K562 (cell line): ENCODE data around the gene CHN2. TPM values are rescaled to one million over a fixed set of nuclear protein-coding genes. Genes with fewer than 3 reads are reported as not detected.

Source experiments
- ATAC-seq: fragments of 200-7000 bp; cut with Tn5 transposase; 3 replicates; pipeline ENCODE4 v1.9.1; 2020; ENCODE audit warnings: moderate library complexity
- BruUV-seq: library from RNA; stranded (reverse); fragments of 400-500 nt; replicated peaks from 2 replicates; lab custom pipeline; 2021; lab: Mats Ljungman, UMichigan
- CTCF ChIA-PET: fragments of 300-600 bp; formaldehyde crosslinking; extraction: SDS; loops from one replicate; lab custom pipeline; 2021; ENCODE audit warnings: low intra/inter-chr PET ratio; lab: Yijun Ruan, JAX
- POLR2A ChIA-PET: fragments of 300-600, 350-650 bp; sonication (Branson Sonifier 250); formaldehyde crosslinking; extraction: SDS; loops from one replicate; lab custom pipeline; 2021; ENCODE audit warnings: antibody characterized with exemption, inconsistent platforms; lab: Yijun Ruan, JAX
- DNase-seq, 4 experiments: peaks; one replicate each; pipeline versions ENCODE4 v3.0.0 to v3.0.0-alpha.2; 2011 to 2018; ENCODE audit warnings: low spot score in 3 of 4, mixed read lengths in 3 of 4; ENCODE audit errors: extremely low read depth in 1 of 4
- FAIRE-seq: peaks from 2 replicates; lab custom pipeline; 2011; peaks lifted over from hg19 to GRCh38; lab: Jason Lieb, UNC
- H2AFZ ChIP-seq: 2 replicates; pipeline ENCODE4 v1.6.0; 2011; ENCODE audit warnings: low read depth, low read length, control low read depth, inconsistent platforms
- H3K27ac ChIP-seq: fragments of 200-600 bp; 3 replicates; pipeline ENCODE4 v1.8.0; 2011; ENCODE audit warnings: low read depth, mild to moderate bottlenecking, control low read depth, inconsistent platforms, low read length, moderate library complexity, mixed read lengths; ENCODE audit errors: extremely low read depth
- H3K27me3 ChIP-seq, 2 experiments: fragments of 300-600 bp in 1 of 2; 2 replicates in 1 of 2; 3 replicates in 1 of 2; pipeline versions ENCODE4 v1.6.0 to v1.8.0; 2011; ENCODE audit warnings: inconsistent platforms in 2 of 2, low read length in 2 of 2, mild to moderate bottlenecking in 1 of 2, mixed read lengths in 1 of 2, moderate library complexity in 1 of 2; ENCODE audit not compliant: control insufficient read depth in 2 of 2, insufficient read depth in 2 of 2
- H3K36me3 ChIP-seq: fragments of 300-600 bp; 3 replicates; pipeline ENCODE4 v1.8.0; 2011; ENCODE audit warnings: mild to moderate bottlenecking, low read length, inconsistent platforms; ENCODE audit not compliant: control insufficient read depth, insufficient read depth
- H3K4me1 ChIP-seq, 2 experiments: fragments of 200-600 bp in 1 of 2; replicated peaks in 1 of 2; 2 replicates in 1 of 2; 3 replicates in 1 of 2; pipeline versions ENCODE4 v1.5.1 to v1.8.0; 2011; ENCODE audit warnings: inconsistent platforms in 2 of 2, low read length in 2 of 2, mild to moderate bottlenecking in 1 of 2, mixed read lengths in 1 of 2, moderate library complexity in 1 of 2; ENCODE audit not compliant: control insufficient read depth in 2 of 2, insufficient read depth in 2 of 2
- H3K4me2 ChIP-seq: 2 replicates; pipeline ENCODE4 v1.6.1; 2011; ENCODE audit warnings: low read length, control low read depth, inconsistent platforms, mixed read lengths; ENCODE audit not compliant: insufficient read depth
- H3K4me3 ChIP-seq: fragments of 200-600 bp; sonication (generic), shearing (Covaris generic); 2 replicates; pipeline ENCODE4 v1.5.1; 2016; ENCODE audit warnings: control low read depth, inconsistent platforms
- H3K79me2 ChIP-seq: fragments of 200-600 bp; 3 replicates; pipeline ENCODE4 v1.8.0; 2011; ENCODE audit warnings: low read length, inconsistent platforms; ENCODE audit not compliant: control insufficient read depth, insufficient read depth
- H3K9ac ChIP-seq, 2 experiments: 2 replicates each; pipeline versions ENCODE4 v1.6.0 to v1.6.1; 2011; ENCODE audit warnings: low read depth in 2 of 2, low read length in 2 of 2, control low read depth in 1 of 2, inconsistent platforms in 1 of 2, mild to moderate bottlenecking in 1 of 2, mixed read lengths in 1 of 2; ENCODE audit not compliant: insufficient read depth in 1 of 2
- H3K9me1 ChIP-seq: one replicate; pipeline ENCODE4 v1.6.0; 2011; ENCODE audit warnings: inconsistent platforms, mild to moderate bottlenecking, low read length, moderate library complexity; ENCODE audit not compliant: control insufficient read depth, insufficient read depth
- H3K9me3 ChIP-seq: replicated peaks from 2 replicates; pipeline ENCODE4 v1.5.1; 2011; ENCODE audit warnings: low read depth, low read length, inconsistent platforms; ENCODE audit not compliant: control insufficient read depth, insufficient read depth
- H4K20me1 ChIP-seq: replicated peaks from 2 replicates; pipeline ENCODE4 v1.6.1; 2011; ENCODE audit warnings: low read length, inconsistent platforms, mixed read lengths; ENCODE audit not compliant: control insufficient read depth, insufficient read depth
- ETS2 ChIP-seq: IDR thresholded peaks from 2 replicates; pipeline ENCODE4 v1.6.1; 2016; ENCODE audit warnings: borderline replicate concordance, missing genetic modification characterization, mild to moderate bottlenecking, moderate library complexity, missing compliant biosample characterization; ENCODE audit not compliant: poor library complexity, severe bottlenecking
- FIP1L1 ChIP-seq: fragments of 200-400 bp; formaldehyde crosslinking; IDR thresholded peaks from 2 replicates; pipeline ENCODE4 v1.6.1; 2018; ENCODE audit warnings: mild to moderate bottlenecking, low read depth, low read length; ENCODE audit not compliant: poor library complexity, severe bottlenecking
- GATA2 ChIP-seq: sonication (generic); formaldehyde crosslinking; IDR thresholded peaks from 2 replicates; pipeline ENCODE4 v1.4.0; 2020; ENCODE audit warnings: mild to moderate bottlenecking, missing genetic modification reagents
- HIVEP1 ChIP-seq: fragments of 250-450 bp; sonication (Bioruptor Pico); IDR thresholded peaks from 2 replicates; pipeline ENCODE4 v1.4.0; 2020; ENCODE audit warnings: mild to moderate bottlenecking
- NFIX ChIP-seq: fragments of 250-450 bp; sonication (Bioruptor Pico); IDR thresholded peaks from 2 replicates; pipeline ENCODE4 v1.4.0; 2020; ENCODE audit warnings: low read depth, mild to moderate bottlenecking, moderate library complexity
- PCBP1 ChIP-seq: fragments of 200-400 bp; formaldehyde crosslinking; IDR thresholded peaks from 2 replicates; pipeline ENCODE4 v1.6.1; 2018; ENCODE audit warnings: mild to moderate bottlenecking, low read depth, low read length; ENCODE audit not compliant: poor library complexity, severe bottlenecking
- U2AF1 ChIP-seq: fragments of 200-400 bp; formaldehyde crosslinking; optimal IDR thresholded peaks from 2 replicates; pipeline ENCODE3; 2017; ENCODE audit warnings: mild to moderate bottlenecking, low read depth, low read length, moderate library complexity
- ZFP36 ChIP-seq: fragments of 150-350 bp; IDR thresholded peaks from 2 replicates; pipeline ENCODE4 v1.6.1; 2018; ENCODE audit warnings: low read length, low read depth; ENCODE audit not compliant: partially characterized antibody
- ZKSCAN8 ChIP-seq: fragments of 200-800 bp; sonication (Bioruptor generic); IDR thresholded peaks from 2 replicates; pipeline ENCODE4 v1.6.1; 2016; ENCODE audit warnings: missing genetic modification characterization, missing compliant biosample characterization
- ZNF12 ChIP-seq: sonication (generic); formaldehyde crosslinking; IDR thresholded peaks from 2 replicates; pipeline ENCODE4 v1.4.0; 2020; ENCODE audit warnings: mild to moderate bottlenecking, missing genetic modification reagents
- ZNF217 ChIP-seq: sonication (generic); formaldehyde crosslinking; IDR thresholded peaks from 2 replicates; pipeline ENCODE4 v1.8.0; 2022; ENCODE audit warnings: mild to moderate bottlenecking, missing genetic modification reagents
- ZNF347 ChIP-seq: fragments of 450-650 bp; formaldehyde crosslinking; IDR thresholded peaks from 2 replicates; pipeline ENCODE4 v1.4.0; 2020; ENCODE audit warnings: low read depth, mild to moderate bottlenecking, moderate library complexity
- ZNF766 ChIP-seq: fragments of 200-800 bp; sonication (Bioruptor generic); conservative IDR thresholded peaks from 2 replicates; pipeline ENCODE4 v1.6.1; 2016; ENCODE audit warnings: missing genetic modification characterization, missing compliant biosample characterization
- WGBS: fragments of 100-300 bp; shearing (Covaris generic); methylation state at CpG from one replicate; pipeline ENCODE4 v1.1.6; 2016; ENCODE audit warnings: low coverage, mixed read lengths; ENCODE audit not compliant: insufficient coverage; ENCODE audit errors: missing lambda C conversion rate; 5-methylcytosine and 5-hydroxymethylcytosine counted together
- in situ Hi-C: fragments of 300-500 bp; cut with MboI; formaldehyde crosslinking; loops from 4 replicates; pipeline ENCODE4 v1.15.0; 2018; ENCODE audit warnings: inconsistent platforms, mixed read lengths
- intact Hi-C: fragments of 100-400 bp; cut with micrococcal nuclease; formaldehyde crosslinking; loops from 2 replicates; pipeline ENCODE4 v1.14.2; 2022
- polyA plus RNA-seq, 8 experiments: library from polyadenylated mRNA; depleted of rRNA in 4 of 8; stranded (reverse) in 5 of 8; unstranded in 3 of 8; fragments of >200 nt; fragmentation: Nextera tagmentation in 2 of 8; fragmentation: Illumina TruSeq in 1 of 8; extraction: Ambion mirVana in 2 of 8; extraction: Trizol in 1 of 8; gene quantifications; 2 replicates each; pipeline versions ENCODE4 v1.2.1 to v1.2.3, GENCODE V29; 2011 to 2014; ENCODE audit warnings: inconsistent platforms in 1 of 8, missing spikeins in 1 of 8
- total RNA-seq, 7 experiments: library from RNA; depleted of rRNA in 6 of 7; stranded (reverse); fragments of >200 nt in 6 of 7; fragmentation: Illumina TruSeq in 2 of 7; extraction: Trizol in 2 of 7; gene quantifications; 2 replicates each; pipeline versions ENCODE4 v1.2.1 to v1.2.3, GENCODE V29; 2011 to 2021; ENCODE audit warnings: low replicate concordance in 1 of 7
- TF ChIP-seq, protein P1 (sequence below): fragments of 250-450 bp; sonication (Bioruptor Pico); IDR thresholded peaks from 2 replicates; pipeline ENCODE4 v1.4.0; 2020; ENCODE audit warnings: mild to moderate bottlenecking, moderate library complexity
- TF ChIP-seq, protein P2 (sequence below): sonication (generic); formaldehyde crosslinking; IDR thresholded peaks from 2 replicates; pipeline ENCODE4 v1.8.1; 2023; ENCODE audit warnings: mild to moderate bottlenecking, missing genetic modification reagents

CHN2 gene
- total and polyA plus RNA-seq, 9 of the 15 experiments (the other 6 are each of a cell fraction or from before 2014, with no cell fraction given) = 0.12 to 2.1 (median 0.31) TPM; not detected in 1

DNA sequence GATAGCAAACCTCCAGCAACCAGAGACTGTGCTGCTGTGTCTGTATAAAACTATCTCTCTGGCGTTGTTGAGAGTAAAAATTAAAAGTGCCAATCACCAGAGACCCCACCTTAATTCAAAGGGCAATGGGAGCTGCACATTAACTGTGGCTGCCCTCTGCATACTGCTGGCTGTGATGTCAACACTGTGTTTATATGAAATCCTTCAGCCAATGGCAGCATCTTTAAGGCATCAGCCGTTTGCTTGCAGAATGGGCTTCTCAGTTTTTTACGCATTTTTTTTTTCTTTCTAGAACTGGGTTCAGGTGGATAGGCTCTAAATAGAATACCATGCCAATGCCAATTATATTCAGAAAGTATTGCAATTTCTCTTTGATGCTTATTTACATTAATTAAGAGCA lies 47.7 kb downstream of the CHN2 start:
- BruUV-seq = no TSS peak
- POLR2A ChIA-PET = no interaction called here
- CTCF ChIA-PET = no interaction called here
- DNase-seq (no peak), ATAC-seq (no peak)
- H2AFZ ChIP-seq = no peak overlapping the region
- H3K4me3 ChIP-seq = no peak overlapping the region
- WGBS = 2% methylated on average over 3 of the region's 3 CpGs
- no peaks in the 10 kb centered on the region for H3K4me1 ChIP-seq
- no peak for TF ChIP-seq PCBP1
- TF ChIP-seq U2AF1 = no peak
- no peak for TF ChIP-seq ETS2 (tag)
- TF ChIP-seq ZFP36 = no peak
- no peak for TF ChIP-seq NFIX (CRISPR knock-in tag)
- no peak for TF ChIP-seq ZKSCAN8 (CRISPR knock-in tag)
- TF ChIP-seq GATA2 = no peak
- no peak for TF ChIP-seq ZNF217 (CRISPR knock-in tag)
- TF ChIP-seq, protein P1, sequence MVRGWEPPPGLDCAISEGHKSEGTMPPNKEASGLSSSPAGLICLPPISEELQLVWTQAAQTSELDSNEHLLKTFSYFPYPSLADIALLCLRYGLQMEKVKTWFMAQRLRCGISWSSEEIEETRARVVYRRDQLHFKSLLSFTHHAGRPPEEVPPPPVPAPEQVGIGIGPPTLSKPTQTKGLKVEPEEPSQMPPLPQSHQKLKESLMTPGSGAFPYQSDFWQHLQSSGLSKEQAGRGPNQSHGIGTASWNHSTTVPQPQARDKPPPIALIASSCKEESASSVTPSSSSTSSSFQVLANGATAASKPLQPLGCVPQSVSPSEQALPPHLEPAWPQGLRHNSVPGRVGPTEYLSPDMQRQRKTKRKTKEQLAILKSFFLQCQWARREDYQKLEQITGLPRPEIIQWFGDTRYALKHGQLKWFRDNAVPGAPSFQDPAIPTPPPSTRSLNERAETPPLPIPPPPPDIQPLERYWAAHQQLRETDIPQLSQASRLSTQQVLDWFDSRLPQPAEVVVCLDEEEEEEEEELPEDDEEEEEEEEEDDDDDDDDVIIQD (CRISPR knock-in tag) = no peak
- no peak for TF ChIP-seq ZNF12 (CRISPR knock-in tag)
- TF ChIP-seq, protein P2, sequence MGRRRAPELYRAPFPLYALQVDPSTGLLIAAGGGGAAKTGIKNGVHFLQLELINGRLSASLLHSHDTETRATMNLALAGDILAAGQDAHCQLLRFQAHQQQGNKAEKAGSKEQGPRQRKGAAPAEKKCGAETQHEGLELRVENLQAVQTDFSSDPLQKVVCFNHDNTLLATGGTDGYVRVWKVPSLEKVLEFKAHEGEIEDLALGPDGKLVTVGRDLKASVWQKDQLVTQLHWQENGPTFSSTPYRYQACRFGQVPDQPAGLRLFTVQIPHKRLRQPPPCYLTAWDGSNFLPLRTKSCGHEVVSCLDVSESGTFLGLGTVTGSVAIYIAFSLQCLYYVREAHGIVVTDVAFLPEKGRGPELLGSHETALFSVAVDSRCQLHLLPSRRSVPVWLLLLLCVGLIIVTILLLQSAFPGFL (CRISPR knock-in tag) = no peak
- TF ChIP-seq ZNF766 = no peak
- TF ChIP-seq FIP1L1 = no peak
- TF ChIP-seq HIVEP1 (CRISPR knock-in tag) = no peak
- no peak for TF ChIP-seq ZNF347 (CRISPR knock-in tag)
- TF ChIP-seq, all 486 proteins: peak for 0
- H3K9me3 ChIP-seq = no peaks in the 10 kb centered on the region
- H3K27me3 ChIP-seq = no peaks in the 10 kb centered on the region
- in situ Hi-C loops = no loop called here
- H3K27ac ChIP-seq = no peak overlapping the region
- intact Hi-C loops = no loop called here
- no peak for FAIRE-seq
- H3K79me2 ChIP-seq = no peaks in the 10 kb centered on the region
- H3K9me1 ChIP-seq = no peaks in the 10 kb centered on the region
- no peak overlapping the region for H3K4me2 ChIP-seq
- H3K36me3 ChIP-seq = no peaks in the 10 kb centered on the region
- no peaks in the 10 kb centered on the region for H4K20me1 ChIP-seq
- H3K9ac ChIP-seq = no peak overlapping the region
